ENCODE data around the gene LMF1.

LMF1 gene

DNA sequence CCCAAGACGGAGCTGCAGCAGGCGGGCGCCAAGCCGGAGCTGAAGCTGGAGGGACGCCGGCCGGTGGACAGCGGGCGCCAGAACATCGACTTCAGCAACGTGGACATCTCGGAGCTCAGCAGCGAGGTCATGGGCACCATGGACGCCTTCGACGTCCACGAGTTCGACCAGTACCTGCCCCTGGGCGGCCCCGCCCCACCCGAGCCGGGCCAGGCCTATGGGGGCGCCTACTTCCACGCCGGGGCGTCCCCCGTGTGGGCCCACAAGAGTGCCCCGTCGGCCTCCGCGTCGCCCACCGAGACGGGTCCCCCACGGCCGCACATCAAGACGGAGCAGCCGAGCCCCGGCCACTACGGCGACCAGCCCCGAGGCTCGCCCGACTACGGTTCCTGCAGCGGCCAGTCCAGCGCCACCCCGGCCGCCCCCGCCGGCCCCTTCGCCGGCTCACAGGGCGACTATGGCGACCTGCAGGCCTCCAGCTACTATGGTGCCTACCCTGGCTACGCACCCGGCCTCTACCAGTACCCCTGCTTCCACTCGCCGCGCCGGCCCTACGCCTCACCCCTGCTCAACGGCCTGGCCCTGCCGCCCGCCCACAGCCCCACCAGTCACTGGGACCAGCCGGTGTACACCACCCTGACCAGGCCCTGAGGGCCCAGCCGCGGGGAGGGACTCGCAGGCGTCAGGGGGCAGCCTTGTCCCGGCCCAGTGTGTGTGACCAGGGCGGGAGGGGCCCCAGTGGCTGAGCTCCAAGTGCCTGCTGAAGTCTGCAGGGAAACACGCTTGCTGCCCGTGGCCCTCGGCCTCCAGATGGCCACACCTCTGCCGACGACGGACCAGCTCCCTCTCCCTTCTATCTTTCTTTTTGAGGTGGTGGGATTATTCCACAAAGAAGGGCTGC lies 14.2 kb upstream of the LMF1 start:
- no peak for DNase-seq

DNA sequence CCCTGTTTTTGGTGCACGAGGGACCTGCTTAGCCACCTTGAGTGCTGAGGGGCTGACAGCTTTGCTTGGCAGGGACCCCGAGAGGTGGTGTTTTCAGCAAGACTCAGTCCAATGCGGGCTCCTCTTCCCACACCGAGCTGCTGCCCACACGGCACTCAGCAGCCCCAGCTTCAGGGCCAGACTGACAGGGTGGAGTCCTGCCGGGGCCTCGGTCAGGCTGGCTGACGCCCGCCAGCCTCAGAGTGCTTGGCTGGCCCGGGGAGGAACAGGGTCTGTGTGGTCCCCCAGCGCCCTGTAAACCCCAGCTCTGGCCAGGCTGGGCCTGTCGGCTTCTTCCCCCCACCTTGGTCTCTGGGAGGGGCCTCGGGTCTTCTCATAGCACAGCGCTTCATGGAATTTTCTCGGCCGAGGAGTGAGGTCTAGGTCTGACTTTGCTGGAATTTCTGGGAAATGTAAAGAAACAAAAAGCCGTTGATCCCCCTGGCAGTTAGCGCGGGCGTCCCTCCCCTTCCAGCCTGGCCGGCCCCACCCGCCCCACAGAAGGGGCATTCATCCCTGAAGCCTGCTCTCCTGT lies 13.4 kb upstream of the LMF1 start:
- DNase-seq = no peak

DNA sequence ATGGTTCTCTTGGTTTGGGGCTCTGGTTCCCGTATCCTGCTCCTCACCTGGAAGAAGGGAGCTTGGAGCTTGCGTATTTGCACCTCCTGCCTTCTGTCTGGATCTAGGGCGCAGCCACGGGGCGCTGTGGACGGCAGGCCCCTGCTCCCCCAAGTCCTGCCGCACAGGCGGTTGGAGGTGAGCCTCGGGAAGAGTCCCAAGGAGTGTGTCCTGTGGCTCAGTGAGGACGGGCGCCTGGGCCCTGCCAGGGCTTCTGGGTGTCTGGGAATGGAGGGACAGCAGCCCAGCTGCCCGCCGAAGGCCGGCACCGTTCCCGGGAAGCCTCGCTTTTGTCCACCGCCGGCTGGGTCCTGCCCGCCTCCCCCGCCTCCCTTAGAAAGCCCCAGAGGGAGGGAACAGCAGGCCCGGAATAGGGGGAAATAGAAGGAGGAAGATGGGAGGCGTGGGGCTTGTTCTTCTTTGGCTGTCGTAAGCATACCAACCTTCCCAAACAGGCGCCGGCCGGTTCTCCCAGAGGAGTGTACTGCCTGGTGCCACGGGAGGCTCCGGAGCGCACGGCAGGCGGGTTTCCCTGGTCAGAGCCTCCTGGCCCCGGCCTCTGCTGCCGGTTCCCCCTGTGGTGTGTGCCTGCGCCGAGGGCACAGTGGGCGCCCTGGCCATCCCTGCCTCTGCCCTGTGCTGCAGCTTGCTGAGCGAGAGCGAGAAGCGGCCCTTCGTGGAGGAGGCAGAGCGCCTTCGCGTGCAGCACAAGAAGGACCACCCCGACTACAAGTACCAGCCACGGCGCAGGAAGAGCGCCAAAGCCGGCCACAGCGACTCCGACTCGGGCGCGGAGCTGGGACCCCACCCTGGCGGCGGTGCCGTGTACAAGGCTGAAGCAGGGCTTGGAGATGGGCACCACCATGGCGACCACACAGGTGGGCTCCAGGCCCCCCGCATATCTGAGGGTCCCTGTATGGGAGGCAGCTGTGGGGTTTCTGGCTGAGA lies 12.6 kb upstream of the LMF1 start:
- no peak for DNase-seq

DNA sequence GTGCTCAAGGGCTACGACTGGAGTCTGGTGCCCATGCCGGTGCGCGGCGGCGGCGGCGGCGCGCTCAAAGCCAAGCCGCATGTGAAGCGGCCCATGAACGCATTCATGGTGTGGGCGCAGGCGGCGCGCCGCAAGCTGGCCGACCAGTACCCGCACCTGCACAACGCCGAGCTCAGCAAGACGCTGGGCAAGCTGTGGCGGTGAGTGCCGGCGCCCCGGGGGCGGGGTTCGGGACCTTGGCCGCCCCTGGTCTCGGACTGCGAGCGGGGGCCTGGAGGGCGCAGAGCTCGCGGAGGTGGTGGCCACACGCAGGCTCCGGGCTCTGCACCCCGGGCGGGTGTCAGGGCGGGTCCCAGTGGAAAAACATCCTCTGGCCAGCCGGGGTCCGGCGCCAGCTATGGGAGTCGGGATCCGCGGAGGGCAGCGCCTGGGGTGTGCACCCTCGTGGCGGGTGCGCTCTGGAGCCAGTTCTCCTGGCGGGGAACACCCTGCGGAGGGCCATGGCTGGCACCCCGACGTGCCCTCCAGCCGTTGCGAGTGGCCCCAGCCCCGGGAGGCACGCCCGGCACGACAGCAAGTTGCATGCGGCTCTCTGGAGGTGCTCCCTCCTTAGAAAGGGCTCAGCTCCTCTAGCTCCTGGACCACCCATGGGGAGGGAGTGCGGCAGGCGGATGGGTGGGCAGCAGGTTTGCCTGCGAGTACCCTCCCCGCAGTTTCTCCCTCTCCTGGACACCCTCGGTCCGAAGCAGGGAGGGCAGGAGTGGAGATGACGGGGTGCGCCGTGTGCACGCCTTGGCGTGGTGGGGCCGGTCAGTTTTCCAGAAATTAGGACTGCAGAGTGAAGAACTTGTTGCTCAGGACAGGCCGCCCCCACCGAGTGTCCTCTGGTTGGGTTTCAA lies 11.6 kb upstream of the LMF1 start:
- DNase-seq = peak in 1 of 3 donors; percentile 18

DNA sequence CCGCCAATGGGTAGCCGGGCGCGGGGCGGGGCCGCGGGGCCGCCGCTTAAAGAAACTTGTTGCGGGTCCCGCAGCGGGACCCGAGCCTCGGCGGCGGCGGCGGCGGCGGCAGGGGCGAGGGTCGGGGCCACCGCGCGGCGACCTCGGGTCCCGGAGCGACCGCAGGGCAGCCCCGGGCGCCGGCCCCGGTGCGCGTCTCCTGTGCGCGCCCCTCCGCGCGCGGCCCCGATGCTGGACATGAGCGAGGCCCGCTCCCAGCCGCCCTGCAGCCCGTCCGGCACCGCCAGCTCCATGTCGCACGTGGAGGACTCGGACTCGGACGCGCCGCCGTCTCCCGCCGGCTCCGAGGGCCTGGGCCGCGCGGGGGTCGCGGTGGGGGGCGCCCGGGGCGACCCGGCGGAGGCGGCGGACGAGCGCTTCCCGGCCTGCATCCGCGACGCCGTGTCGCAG lies 10.9 kb upstream of the LMF1 start, which contains the start of gene SOX8:
Gene SOX8 (plus strand): TSS at position 76 of the 450 bp plus-strand sequence. CDS start 153 bp downstream, at position 229.
- no peak for DNase-seq

DNA sequence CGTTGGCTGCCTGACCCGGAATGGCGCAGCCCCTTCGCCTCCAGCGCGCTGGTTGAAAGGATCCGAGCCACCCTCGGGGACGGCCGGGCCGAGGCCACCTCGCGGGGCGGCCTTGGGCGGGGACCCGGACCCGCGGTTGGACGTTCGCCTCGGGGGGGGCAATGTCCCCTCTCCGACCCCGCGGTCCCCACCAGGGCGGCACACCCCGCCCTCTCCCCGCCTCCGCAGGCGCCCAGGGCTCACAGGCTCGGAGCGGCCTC lies 9.7 kb upstream of the LMF1 start:
- peak in 2 of 3 donors; percentile 9 to 22 for DNase-seq

DNA sequence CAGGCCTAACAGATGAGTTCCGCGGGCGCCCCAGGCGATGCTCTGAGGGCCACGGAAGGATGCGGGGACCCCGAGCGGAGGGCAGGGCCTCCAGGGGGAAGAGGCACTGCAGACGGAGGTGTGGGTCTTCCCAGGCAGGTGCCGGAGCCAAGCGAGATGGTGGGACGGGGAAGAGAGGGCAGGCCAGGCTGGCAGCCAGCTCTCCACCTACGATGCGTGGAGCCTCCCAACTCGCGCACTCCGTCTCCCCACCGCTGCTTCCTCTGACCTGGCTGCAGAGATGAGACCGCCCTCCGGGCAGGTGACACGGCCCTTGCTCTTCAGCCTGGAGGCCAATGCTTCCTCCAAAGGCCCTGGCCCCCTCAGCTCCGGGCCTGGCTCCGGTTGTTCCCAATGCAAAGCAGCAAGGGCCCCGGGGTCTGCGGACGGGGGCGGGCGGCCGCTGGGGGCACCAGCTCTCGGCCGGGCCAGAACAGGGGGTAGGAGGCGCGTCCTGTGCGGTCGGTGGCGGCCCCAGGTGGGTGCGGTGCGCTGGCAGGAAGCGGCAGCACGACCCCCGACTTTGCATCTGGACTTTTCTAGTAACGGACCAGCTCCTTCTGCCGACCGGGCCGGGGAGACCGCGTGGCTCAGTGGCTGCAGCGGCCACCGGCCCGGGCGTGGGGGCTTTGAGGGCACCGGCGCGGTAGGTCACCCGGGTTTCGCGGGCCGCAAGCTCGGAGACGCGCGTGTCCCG lies 9.2 kb upstream of the LMF1 start:
- no peak for DNase-seq

DNA sequence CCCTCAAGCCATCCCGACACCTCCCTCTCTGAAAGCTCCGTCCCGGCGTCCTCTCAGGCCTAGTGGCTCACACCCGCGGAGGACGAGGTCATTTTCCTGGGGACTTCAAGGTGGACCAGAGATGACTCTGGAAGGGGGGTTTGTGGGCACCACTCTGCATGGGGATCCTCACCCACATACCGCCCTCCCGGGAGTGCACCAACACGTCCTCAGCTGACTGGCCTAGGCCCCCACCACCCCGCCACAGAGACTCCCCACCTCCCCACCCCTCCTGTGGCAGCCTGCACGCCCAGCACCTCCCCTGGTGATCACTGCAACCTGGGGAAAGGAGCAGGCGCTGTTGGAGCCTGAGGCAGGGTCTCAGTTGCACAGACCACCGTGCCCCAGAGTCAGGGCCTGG lies 8.4 kb upstream of the LMF1 start:
- DNase-seq = no peak

DNA sequence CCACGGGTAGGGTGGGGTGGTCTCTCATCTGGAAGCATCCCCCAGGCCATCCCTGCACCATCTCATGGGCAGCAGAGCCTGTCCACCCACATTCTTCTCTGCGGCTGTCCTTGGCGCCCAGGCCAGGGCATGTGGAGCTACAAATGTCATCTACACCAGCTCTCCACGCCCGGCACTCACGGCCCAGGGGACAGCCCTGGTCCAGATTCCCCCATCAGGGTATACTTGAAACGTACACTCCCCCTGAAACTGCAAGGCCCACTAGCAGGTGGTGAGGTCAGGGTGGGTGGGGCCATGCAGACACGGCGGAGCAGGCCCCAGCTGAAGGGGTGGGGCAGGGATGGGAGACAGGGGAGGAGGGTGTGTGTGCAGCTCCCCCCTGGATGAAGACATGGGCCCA lies 7.6 kb upstream of the LMF1 start:
- no peak for DNase-seq

DNA sequence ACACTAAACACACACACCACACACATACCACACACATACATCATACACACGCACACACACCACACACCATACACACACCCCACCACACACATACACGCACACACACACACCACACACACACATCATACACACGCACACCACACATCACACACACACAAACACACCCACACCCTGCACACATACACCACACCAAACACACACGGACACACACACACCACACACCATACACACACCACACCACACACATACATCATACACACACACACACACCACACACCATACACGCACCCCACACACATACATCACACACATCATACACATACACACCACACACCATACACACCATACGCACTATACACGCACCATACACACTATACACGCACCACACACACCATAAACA lies 7.1 kb upstream of the LMF1 start:
- DNase-seq = no peak

DNA sequence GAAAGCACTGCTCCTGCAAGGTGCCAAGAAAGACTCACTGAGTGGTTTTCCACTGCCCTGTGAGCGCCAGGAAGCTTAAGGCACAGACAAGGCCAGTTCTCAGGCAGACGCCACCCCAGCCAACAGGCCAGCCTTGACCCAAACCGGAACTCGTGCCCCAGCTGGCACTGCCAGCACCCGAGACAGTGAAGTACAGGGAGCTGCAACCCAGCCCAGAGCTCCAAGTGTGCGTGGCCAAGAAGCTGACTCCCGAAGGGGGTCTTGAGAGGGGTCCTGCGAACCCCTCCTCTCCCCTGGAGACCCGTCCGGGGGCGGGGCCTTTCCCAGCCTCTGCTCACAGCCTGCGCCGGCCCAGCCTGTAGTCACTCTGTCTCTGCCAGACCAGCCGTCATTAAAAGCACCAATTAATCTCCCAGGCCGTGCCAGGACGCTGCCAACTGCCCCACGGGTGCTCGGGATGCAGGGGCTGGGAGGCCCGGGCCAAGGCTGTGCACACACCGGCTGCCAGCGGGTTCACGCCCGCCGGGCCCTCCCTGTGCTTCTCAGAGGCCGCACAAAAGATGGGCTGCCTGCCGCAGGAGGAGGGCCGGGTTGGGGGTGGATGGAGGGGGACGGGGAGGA lies 6.4 kb upstream of the LMF1 start:
- DNase-seq = no peak

DNA sequence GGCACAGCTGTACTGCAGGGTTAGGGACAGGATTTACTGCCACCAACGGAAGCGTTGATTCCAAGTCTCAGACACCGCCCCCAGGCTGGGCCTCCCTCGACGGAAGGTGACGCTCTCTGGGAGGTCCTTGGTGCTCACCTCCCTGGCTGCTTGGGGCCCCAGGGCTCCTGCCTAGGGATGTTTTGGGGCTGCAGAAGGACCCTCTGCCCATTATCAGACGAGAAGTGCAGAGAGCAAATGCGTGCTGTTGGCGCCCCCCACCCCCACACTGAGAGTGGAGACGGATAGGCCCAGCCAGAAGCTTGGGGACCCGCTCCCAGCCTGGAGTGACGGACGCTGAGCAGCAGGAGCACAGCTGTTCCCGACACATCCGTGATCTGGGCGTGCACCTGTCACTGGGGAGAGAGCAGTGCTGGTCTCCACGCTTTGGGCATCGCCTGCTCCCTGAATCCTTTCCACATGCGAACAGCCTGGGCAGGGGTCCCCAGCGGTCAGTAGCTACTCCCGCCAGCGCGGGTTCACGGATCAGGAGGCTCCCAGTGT lies 5.7 kb upstream of the LMF1 start:
- no peak for DNase-seq

DNA sequence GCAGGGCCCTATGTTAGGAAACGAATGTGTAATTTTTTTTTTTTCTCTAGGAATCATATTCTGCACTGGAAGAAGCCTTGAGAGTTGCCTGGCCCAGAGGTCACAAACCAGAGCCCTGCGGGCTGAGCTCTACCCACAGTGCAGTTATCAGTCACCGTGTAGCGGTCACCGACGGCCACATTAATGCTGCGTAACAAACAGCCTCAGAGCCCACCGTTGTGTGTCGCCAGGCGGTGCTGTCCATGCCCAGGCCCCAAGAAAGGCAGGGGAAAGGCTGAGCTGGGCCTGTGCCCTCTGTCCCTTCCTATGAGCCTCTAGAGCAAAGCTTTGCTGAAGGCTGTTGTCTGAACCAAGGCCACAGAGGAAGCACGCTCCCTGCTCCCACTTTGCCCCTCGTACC lies 4.5 kb upstream of the LMF1 start:
- no peak for DNase-seq

DNA sequence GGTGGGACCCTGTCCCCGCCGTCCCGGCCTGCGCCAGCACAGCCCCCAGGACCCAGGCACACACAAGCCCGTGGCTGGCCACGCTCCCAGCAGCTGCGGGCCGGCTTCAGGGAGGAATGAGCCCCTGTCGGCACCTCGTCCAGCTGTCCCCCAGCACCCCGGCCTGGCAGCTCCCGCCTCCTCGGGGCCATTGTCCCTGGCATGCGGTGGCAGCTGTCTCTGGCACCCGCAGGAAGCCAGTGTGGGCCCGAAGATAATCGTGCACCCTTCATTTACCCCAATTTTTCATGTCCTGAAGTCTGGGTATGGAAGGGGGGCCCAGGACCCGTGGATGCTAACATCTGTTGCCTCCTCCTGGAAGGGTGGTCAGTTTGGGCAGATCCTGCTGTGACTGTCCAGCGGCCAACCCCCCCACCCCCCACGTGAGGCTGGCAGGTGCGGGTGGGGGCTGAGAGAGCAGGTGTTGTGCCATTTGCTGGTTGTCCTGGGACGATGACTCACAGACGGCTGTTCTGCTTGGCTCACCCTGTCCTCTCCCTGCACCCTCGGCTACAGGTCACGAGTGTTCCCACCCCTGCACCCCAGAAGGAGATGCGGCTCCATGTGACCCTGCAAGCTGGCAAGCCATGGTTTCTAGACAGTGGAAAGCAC lies 4.0 kb upstream of the LMF1 start:
- no peak for DNase-seq

DNA sequence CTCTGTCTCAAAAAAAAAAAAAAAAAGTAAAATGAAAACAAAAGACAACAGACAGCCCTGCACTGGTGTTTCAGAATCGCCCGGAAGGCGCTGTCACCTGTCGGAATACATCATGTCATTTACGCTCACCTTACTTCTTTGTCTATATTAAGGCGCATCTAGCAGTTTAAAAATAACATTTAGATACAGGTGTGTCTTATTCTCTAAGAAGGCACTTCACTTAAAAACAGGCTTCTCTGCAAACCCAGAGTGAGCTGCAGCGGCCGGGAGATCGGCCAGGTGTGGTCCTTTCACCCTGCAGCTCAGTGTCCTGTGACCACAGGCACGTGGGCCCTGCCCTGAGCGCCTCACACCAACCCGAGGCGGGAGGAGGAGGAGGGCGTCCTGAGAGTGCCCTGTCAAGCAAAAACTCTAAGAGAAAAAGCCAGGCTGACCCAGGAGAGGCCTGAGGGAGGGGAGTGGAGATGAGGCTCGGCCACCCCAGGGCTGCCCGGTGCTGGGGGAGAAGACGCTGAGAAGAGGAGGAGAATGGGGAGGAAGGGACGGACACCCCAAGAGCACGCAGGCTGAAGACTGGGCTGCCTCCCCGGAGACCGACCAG lies 3.3 kb upstream of the LMF1 start:
- no peak for DNase-seq

DNA sequence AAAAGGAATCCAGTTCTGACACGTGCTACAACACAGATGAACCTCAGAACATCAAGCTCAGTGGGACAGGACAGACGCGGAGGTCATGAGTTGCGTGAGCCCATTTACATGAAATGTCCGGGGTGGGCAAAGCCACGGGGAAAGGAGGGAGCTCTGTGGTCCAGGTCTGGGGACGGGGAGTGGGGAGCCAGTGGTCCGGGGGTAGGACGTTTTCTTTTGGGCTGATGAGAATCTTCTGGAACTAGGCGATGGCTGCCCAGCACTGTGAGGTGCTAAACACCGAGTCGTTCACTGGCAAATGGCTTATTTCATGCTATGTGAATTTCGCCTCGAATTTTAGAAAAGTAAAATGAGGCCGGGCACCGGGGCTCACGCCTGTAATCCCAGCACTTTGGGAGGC lies 2.6 kb upstream of the LMF1 start:
- DNase-seq = no peak

DNA sequence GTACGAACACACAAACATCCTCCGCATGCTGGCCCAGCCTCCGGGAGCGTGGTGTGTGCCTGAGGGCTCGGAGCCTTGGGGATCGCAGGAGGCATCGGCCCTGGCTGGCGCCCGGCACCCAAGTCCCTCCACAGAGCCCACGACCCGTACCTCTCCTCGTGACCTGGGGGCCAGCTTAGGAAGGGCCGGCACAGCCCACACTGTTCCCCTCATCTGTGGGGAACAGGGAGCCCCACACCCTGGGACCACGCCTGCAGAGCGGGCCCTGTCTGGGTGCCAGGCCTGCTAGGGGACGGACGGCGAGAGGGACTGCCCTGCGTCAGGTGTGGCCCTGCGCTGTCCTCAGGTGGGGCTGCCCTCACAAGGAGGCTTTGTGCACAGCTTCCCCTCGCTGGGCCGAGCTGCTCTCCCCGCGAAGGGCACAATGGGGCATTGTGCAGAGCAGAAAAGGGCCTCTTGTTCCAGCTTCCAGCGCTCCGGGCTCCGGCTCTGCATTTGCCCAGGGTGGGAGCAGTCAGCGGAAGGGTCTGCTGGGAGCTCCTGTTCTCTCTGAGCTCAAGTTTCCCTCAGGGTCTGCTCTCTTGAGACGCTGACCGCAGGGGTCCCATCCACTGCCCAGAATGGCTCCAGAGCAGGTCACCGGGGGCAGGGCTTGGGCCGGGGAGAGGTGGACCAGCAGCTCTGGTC lies 1.7 kb upstream of the LMF1 start:
- DNase-seq = no peak

DNA sequence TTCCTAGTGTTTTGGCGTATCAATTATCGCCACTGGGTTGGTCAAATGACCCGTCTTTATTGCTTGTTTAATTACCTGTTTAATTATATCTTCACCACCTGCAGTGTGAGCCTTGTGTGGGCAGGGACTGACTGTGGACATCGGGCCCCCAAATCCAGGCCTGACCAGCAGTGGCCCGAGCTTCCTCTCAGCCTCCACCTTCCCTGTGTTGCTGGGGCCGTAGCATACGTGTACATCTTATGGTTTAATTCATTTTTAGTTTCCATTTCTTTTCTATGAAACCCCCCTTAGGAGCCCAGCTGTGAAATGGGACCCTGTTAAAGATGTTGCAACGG lies 1.2 kb upstream of the LMF1 start:
- no peak for DNase-seq

DNA sequence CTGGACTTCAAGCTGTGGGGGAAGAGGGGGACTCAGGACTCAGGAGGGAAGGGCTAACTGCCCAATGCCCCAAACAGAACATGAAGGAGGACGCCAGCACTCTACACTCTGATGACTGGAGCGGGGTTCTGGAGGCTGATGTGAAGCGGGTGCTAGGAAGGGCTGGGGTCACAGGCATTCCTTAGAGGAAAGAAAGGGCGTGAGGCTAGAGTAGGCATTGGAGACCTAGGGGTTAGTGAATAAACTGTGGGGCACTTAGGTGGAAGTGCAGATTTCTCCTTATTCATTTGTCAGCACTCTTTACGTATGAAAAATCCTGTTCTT lies 760 bp upstream of the LMF1 start:
- no peak for DNase-seq

DNA sequence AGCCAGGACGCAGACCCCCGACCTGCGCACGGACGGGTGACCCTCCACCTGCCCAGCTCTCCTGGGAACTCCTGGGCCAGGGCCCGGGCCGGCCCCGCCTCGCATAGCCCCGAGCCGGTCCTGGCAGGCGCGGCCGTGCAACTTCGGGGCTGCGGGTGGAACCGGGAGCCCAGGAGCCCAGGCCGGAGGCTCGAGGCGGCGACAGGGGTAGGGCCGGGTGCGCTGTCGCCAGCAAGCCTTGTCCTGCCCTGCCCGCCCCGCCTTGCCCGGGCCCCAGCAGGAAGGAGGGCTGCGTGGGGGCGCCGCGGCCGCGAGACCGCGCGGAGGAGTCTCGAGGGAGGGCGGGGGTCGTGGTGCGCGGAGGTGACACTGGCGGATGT lies 408 bp downstream of the LMF1 start:
- DNase-seq = no peak

Data from suppressor macrophage treated with lipopolysaccharide for 1 hour (primary cell).